CD4-positive, alpha-beta T cell treated with Interleukin-2 at 100 ng/mL for 4 hours (primary cell): ENCODE results near the gene CEACAM16.
"Not testable (repeated sequence)": the region's sequence is repeated elsewhere in the genome, so short reads cannot be mapped to it uniquely, and the experiment has no call there.

ENCODE experiments used
- DNase-seq: peaks from one replicate; pipeline ENCODE4 v3.0.0-alpha.2; 2020; ENCODE audit warnings: low spot score

Gene CEACAM16

DNA sequence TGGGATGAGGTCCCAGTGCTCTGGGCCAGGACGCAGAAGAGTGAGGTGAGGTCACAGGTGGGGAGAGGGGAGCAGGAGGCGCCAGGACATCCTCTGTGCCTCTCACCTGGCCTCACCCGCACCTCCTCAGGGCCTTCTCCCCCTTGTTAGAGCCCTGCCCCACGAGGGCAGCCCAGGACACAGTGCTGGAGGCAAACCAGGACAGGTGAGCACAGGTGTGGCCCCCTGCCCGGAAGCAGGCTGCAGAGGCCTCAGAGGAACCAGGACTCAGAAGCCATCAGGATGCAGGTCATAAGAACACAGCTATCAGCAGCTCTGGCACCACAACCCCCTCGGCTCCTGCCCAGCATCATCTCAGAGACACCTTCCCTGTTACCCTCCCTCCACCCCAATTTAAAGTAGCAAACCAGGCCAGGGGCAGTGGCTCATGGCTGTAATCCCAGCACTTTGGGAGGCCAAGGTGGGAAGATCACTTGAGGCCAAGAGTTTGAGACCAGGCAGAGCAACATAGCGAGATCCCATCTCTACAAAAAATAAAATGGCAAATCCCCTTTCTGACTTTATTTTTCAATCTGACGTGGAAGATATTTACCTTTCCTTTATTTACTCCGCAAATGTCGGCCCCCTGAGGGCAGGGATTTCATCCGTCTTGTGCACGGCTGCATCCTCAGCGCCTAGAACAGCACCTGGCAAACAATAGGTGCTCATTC, at the start of gene CEACAM16:
Gene CEACAM16, plus strand, starts transcription at position 660 of the 710 bp plus-strand sequence. CDS start 2,306 bp downstream, outside the sequence.
- no peak for DNase-seq

GRCh38 chr19:44649578-44650145, 49.3 kb upstream of the CEACAM16 start:
- DNase-seq = no peak

- no peak for DNase-seq
Measured at GRCh38 chr19:44653343-44653742, 45.6 kb upstream of the CEACAM16 start.

- peak; percentile 72 for DNase-seq
Measured at GRCh38 chr19:44653977-44654774, 44.8 kb upstream of the CEACAM16 start.

- DNase-seq = peak; percentile 60
Measured at GRCh38 chr19:44657211-44657921, 41.6 kb upstream of the CEACAM16 start.

DNA sequence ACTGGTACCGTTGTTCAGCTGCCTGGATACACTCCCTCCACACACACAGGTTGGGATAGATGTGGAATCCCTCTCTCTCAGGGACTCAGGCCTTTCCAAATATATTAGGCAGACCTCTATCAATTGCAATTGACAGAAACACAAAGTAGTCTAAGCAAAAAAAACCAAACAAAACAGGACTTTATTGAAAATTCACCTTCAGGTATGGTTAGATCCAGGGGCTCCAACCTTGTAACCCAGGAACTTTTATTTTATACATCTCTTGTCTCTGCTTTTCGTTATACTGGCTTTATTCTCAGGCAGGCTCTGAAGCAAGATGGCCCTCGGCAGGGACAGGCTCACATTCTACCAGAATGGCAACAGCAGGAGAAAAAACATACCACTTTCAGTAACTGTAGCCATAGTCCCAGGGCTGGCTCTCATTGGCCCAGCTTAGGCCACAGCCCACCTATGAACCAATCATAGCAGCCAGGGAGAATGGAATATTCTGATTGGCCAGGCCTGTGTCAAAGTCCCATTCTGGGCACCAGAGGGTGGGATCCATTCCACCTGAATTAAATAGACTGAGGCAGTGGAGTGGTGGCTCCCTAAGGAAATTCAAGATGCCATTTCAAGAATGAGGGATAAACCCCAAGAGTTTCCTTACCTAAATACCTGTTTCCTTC, 40.8 kb upstream of the CEACAM16 start:
- no peak for DNase-seq

- DNase-seq = no peak
Measured at GRCh38 chr19:44660081-44660480, 38.9 kb upstream of the CEACAM16 start.

DNA sequence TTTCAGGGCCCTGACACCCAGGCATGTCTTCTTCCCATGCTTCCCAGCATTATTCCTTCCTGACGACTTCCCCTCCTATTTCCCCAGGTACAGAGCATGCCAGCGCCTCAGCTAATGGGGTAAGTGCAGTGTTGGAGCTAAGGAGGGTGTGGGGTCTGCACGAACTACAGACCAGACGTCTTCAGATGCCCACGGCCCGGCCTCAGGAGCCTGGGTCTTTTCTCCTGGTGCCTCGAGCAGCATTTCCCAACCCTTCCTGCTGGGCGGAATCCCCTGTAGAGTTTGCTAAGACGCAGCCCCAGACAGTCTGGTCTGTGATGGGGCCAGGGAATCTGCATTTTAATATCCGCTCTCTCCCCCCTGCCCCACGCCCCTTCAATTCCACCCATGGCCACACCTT, 37.7 kb upstream of the CEACAM16 start:
- DNase-seq = no peak

DNA sequence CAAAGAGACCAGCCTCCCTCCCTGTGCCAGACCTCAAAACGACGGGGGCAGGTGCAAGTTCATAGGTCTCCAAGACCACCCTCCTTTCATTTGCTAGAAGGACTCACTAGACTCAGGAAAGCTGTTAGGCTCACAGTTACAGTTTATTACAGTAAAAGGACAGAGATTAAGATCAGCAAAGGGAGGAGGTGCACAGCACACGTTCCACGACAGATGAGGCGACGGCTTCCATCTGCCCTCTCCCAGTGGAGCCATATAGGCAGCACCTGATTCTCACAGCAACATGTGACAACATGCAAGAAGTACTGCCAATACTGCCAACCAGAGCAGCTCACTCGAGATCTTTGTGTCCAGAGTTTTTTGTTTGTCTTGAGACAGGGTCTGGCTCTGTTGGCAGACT, 37.0 kb upstream of the CEACAM16 start:
- no peak for DNase-seq

DNA sequence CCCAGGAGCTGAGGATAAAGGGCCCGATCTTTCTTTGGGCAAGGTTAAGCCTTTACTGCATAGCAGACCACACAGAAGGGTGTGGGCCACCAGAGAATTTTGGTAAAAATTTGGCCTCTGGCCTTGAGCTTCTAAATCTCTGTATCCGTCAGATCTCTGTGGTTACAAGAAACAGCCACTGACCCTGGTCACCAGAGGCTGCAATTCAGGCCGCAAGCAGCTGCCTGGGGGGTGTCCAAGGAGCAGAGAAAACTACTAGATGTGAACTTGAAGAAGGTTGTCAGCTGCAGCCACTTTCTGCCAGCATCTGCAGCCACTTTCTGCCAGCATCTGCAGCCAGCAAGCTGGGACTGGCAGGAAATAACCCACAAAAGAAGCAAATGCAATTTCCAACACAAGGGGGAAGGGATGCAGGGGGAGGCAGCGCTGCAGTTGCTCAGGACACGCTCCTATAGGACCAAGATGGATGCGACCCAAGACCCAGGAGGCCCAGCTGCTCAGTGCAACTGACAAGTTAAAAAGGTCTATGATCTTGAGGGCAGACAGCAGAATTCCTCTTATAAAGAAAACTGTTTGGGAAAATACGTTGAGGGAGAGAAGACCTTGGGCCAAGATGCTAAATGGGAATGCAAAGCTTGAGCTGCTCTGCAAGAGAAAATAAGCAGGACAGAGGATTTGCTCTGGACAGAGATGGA, 36.1 kb upstream of the CEACAM16 start:
- DNase-seq = no peak

DNA sequence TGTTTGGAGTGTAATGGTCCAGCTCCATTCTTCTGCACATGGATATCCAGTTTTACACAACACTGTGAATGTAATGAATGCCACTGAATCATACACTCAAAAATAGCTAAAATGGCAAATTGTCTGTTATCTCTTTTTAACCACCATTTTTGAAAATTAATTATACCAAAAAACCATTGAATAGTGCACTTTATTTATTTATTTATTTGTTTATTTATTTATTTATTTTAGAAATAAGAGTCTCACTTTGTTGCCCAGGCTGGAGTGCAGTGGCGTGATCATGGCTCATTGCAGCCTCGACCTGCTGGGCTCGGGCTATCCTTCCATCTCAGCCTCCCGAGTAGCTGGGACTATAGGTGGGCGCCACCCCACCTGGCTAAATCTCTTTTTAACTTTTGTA, 35.0 kb upstream of the CEACAM16 start:
- DNase-seq = no peak

DNA sequence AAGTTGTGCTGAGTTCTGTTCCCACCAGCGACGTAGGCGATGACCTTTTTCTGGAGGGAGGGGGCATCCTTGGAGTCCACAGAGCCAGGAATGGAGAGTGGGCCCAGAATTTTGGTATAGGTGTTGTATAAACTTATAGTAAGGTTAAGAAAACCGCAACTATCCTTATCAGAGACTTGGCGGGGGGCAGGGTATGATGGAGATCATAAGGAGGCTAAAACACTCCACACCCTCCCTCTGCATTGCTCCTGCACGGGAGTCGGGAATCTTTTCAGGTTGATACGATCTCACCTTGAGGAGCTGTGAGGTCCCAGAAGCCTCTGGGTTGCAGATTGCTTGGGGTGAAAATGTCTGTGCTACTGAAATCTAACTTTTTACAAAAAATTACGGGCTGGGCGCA, 34.0 kb upstream of the CEACAM16 start:
- DNase-seq = no peak

DNA sequence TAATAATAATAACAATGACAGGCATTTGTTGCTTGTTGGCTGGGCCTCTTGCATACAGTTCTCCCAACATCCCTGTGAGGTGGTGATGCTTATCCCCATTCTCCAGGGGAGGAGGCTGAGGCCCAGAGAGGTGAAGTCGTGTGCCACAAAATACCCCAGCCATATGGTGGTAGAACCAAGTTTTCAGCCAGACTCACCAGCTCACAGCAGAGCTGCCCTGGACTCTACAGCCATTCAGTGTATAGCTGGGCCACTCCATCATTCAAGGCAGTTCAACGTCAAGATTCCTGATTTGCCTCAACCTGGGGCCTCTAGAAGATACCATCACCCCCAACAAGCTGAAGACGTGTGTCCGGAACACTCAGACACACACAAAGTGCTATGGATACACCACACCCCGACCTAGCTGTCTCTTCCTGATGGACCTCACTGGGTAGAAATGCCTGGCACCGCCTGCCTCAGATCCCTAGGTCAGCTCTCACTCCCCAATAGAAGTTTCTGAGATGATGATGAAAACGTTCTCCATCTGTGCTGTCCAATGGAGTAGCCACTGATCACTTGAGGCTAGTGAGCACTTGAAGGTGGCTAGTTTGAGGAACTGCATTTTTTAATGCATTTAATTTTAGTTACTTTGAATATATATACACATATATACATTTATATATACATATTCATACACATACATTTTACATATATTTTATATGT, 31.9 kb upstream of the CEACAM16 start:
- no peak for DNase-seq

GRCh38 chr19:44668985-44669764, 29.8 kb upstream of the CEACAM16 start:
- no peak for DNase-seq

GRCh38 chr19:44670027-44670426, 28.9 kb upstream of the CEACAM16 start:
- DNase-seq = not testable (repeated sequence)

DNA sequence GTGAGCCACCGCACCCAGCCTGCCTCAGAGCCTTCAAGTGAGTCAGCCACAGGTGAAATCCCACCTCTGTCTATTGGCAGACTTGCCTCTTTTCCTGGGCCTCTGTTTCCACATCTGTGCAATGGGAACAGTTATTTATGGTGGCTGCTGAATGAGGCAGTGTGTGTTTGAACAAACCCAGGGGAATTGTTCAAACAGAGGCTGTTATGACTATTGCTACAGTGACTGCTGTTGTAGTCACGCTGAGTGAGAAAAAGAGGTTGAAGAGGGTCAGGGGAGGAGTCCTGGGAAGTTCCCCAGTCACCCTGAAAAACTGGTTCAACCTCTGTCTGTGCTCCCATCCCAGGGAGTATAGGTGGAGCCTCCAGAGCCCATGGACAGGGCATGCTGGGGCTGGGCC, 27.6 kb upstream of the CEACAM16 start, which contains the start of gene CEACAM19:
Gene CEACAM19, plus strand, starts transcription at position 83 of the 400 bp plus-strand sequence. CDS start 450 bp downstream, outside the sequence.
- DNase-seq = no peak

GRCh38 chr19:44672226-44672625, 26.7 kb upstream of the CEACAM16 start:
- no peak for DNase-seq

- DNase-seq = no peak
Measured at GRCh38 chr19:44673510-44673909, 25.4 kb upstream of the CEACAM16 start.

GRCh38 chr19:44675521-44675920, 23.4 kb upstream of the CEACAM16 start:
- DNase-seq = no peak
